ENCODE measurements around the gene LDLRAD4.

LDLRAD4 gene

DNA sequence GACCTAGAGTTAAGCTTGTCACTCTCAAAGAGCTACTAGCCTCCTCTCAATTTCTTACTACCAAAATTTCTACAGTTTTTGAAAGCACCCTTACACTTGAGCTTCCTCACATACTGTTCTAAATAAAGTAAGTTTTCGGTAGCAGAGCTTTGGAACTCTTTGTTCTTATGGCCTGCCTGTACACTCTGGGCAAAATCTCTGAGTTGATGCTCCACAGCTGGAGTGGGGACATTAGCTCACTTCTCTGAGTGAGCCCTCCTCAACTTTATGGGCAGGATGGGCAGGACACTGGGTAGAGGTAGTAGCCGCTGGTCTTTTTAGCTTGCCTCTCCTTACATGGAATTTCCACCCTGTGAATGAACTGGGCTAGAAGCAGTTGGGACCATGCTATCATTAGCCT, 380.0 kb downstream of the LDLRAD4 start:
- Histone ChIP-seq H3K4me1 (ENCODE audit: control extremely low read depth in 1 of 4, control insufficient read depth in 4 of 4, insufficient read depth in 4 of 4, low read length in 3 of 4) (no peaks in the 10 kb centered on the region), H3K27ac (ENCODE audit: insufficient read depth in 1 of 2, low read depth in 1 of 2, low read length in 2 of 2, poor library complexity in 1 of 2, severe bottlenecking in 2 of 2) (no peak overlapping the region), H3K36me3 (ENCODE audit: control insufficient read depth in 4 of 4, insufficient read depth in 4 of 4, low read length in 3 of 4) (peaks cover 0 to 3% (median 0%) of the 10 kb centered on the region in 4 experiments), H3K27me3 (replicated peaks in 2 of 5; ENCODE audit: control insufficient read depth in 4 of 5, insufficient read depth in 5 of 5, low read length in 4 of 5) (no peaks in the 10 kb centered on the region), H3K4me3 (ENCODE audit: control insufficient read depth in 1 of 7, extremely low read depth in 1 of 7, insufficient read depth in 4 of 7, low read depth in 2 of 7, low read length in 6 of 7) (no peak overlapping the region), H3K9me3 (ENCODE audit: control extremely low read depth in 1 of 5, control insufficient read depth in 4 of 5, insufficient read depth in 2 of 5, low read depth in 1 of 5, low read length in 4 of 5) (peaks cover 8 to 40% (median 15%) of the 10 kb centered on the region in 5 experiments)
- POLR2A ChIA-PET, result interaction anchor here (0.7 to 1.6 kb wide), 2 partner anchors 14 to 608 kb away, joined by 3 to 4 read pairs; no protein-coding TSS in a partner anchor
- 100% methylated on average over 1 of the region's 2 CpGs for WGBS (ENCODE audit: insufficient coverage)
- CTCF ChIA-PET, result interaction anchor here (1.3 to 4.0 kb wide), 6 partner anchors 8 to 43 kb away, joined by 4 to 14 read pairs (median 6); no protein-coding TSS in a partner anchor
- no peak for DNase-seq

DNA sequence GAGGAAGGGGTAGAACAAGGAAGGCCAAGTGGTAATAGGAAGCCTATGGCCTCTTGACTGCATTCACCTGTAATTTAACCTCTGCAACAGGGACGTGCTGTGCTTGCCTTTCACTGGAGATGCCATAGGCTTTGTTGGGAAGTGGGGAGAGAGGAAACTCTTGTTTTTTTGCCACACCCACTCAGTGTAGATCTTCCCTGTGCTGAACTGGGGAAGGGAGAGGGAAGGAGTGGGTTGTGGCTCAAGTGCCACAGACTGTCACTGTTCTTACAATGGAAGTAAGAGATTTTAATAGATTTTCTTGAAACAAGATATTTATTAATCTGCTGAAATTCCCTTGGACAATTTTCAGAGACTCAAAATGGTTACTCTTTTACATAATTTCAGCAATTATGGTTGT, 380.5 kb downstream of the LDLRAD4 start:
- Histone ChIP-seq H3K9me3 (ENCODE audit: control extremely low read depth in 1 of 5, control insufficient read depth in 4 of 5, insufficient read depth in 2 of 5, low read depth in 1 of 5, low read length in 4 of 5) (peaks cover 8 to 40% (median 15%) of the 10 kb centered on the region in 5 experiments), H3K4me1 (ENCODE audit: control extremely low read depth in 1 of 4, control insufficient read depth in 4 of 4, insufficient read depth in 4 of 4, low read length in 3 of 4) (no peaks in the 10 kb centered on the region), H3K27me3 (replicated peaks in 2 of 5; ENCODE audit: control insufficient read depth in 4 of 5, insufficient read depth in 5 of 5, low read length in 4 of 5) (no peaks in the 10 kb centered on the region), H3K27ac (ENCODE audit: insufficient read depth in 1 of 2, low read depth in 1 of 2, low read length in 2 of 2, poor library complexity in 1 of 2, severe bottlenecking in 2 of 2) (no peak overlapping the region), H3K4me3 (ENCODE audit: control insufficient read depth in 1 of 7, extremely low read depth in 1 of 7, insufficient read depth in 4 of 7, low read depth in 2 of 7, low read length in 6 of 7) (no peak overlapping the region), H3K36me3 (ENCODE audit: control insufficient read depth in 4 of 4, insufficient read depth in 4 of 4, low read length in 3 of 4) (peaks cover 0 to 3% (median 0%) of the 10 kb centered on the region in 4 experiments)
- no CpG with 5 or more reads among the region's 1 CpG for WGBS (ENCODE audit: insufficient coverage)
- no peak for DNase-seq
- POLR2A ChIA-PET, result interaction anchor here (1.6 to 1.7 kb wide), 2 partner anchors 13 kb away, joined by 4 read pairs; no protein-coding TSS in a partner anchor
- CTCF ChIA-PET, result interaction anchor here (1.4 to 4.0 kb wide), 3 partner anchors 21 to 43 kb away, joined by 5 to 14 read pairs (median 6); no protein-coding TSS in a partner anchor

DNA sequence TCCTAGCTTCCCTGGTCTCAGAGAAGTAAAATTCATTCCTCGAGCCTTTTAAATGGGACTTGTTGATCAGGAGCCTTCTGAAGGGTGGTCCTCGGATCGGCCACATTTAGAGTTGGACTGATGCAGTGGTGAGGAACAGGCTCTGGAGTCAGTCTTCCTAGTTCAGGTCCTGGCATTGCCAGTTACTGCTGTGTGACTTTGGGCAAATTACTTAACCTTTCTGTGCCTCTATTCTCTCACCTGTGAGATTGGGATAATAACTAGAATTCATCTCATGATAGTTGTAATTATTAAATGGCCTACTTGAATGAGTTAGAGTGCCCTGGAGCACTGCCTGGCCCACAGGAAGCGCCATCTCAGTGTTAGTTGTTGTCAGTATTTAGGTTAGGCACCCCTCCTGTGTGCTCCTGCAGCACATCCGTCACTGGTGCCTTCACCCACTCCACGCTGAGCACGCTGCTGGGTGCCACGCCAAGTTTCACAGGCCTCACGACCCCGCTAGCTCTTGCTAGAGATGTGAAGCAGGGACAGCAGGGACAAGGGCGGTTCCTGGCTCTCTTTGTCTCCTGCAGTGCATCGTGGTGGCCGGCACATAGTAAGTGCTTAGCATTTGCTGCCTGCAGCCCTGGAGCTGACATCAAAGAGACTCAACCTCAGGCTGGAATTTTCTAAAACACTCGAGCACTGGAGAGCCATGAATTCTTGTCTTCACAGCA, 384.9 kb downstream of the LDLRAD4 start:
- CTCF ChIA-PET, result interaction anchor here (0.6 to 11.5 kb wide), 5 partner anchors 9 to 542 kb away, joined by 3 to 141 read pairs (median 4); no protein-coding TSS in a partner anchor

DNA sequence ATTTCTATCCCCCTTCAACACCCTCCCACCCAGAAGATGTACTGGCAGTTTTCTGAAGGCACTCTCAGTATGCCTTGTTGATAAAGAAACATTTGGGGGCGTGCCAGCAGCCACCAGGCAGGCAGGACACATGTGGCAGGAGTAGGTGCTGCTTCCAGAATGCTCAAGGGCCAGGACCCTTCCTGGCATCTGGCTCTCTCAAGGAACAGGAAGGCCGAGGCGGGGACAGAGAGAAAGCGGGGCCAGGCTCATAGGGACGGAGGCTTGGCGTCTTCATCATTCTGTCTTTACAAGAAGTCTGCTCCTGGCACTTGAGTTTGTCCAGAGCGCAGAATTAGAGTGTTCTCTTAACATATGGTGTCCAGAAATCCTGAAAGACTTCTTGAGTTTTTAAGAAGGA, 386.2 kb downstream of the LDLRAD4 start:
- Histone ChIP-seq H3K36me3 (ENCODE audit: control insufficient read depth in 4 of 4, insufficient read depth in 4 of 4, low read length in 3 of 4) (peaks cover 0 to 2% (median 0%) of the 10 kb centered on the region in 4 experiments), H3K27ac (ENCODE audit: insufficient read depth in 1 of 2, low read depth in 1 of 2, low read length in 2 of 2, poor library complexity in 1 of 2, severe bottlenecking in 2 of 2) (no peak overlapping the region), H3K27me3 (replicated peaks in 2 of 5; ENCODE audit: control insufficient read depth in 4 of 5, insufficient read depth in 5 of 5, low read length in 4 of 5) (no peaks in the 10 kb centered on the region), H3K9me3 (ENCODE audit: control extremely low read depth in 1 of 5, control insufficient read depth in 4 of 5, insufficient read depth in 2 of 5, low read depth in 1 of 5, low read length in 4 of 5) (no peaks in the 10 kb centered on the region), H3K4me3 (ENCODE audit: control insufficient read depth in 1 of 7, extremely low read depth in 1 of 7, insufficient read depth in 4 of 7, low read depth in 2 of 7, low read length in 6 of 7) (no peak overlapping the region), H3K4me1 (ENCODE audit: control extremely low read depth in 1 of 4, control insufficient read depth in 4 of 4, insufficient read depth in 4 of 4, low read length in 3 of 4) (peaks cover 0 to 14% (median 10%) of the 10 kb centered on the region in 4 experiments)
- WGBS (ENCODE audit: insufficient coverage), result 86% methylated on average over 7 of the region's 7 CpGs
- ChIA-PET CTCF (interaction anchor here (1.2 to 11.5 kb wide), 2 partner anchors 23 to 45 kb away, joined by 5 to 141 read pairs; no protein-coding TSS in a partner anchor), POLR2A (no interaction called here)
- no peak for DNase-seq

More for the DNA sequence above, 384.9 kb downstream of the LDLRAD4 start:
- no peak for DNase-seq
- Histone ChIP-seq H3K27me3 (replicated peaks in 2 of 5; ENCODE audit: control insufficient read depth in 4 of 5, insufficient read depth in 5 of 5, low read length in 4 of 5) (no peaks in the 10 kb centered on the region), H3K36me3 (ENCODE audit: control insufficient read depth in 4 of 4, insufficient read depth in 4 of 4, low read length in 3 of 4) (peaks cover 0 to 3% (median 0%) of the 10 kb centered on the region in 4 experiments), H3K4me1 (ENCODE audit: control extremely low read depth in 1 of 4, control insufficient read depth in 4 of 4, insufficient read depth in 4 of 4, low read length in 3 of 4) (peaks cover 0 to 4% (median under 1%) of the 10 kb centered on the region in 4 experiments), H3K27ac (ENCODE audit: insufficient read depth in 1 of 2, low read depth in 1 of 2, low read length in 2 of 2, poor library complexity in 1 of 2, severe bottlenecking in 2 of 2) (no peak overlapping the region), H3K9me3 (ENCODE audit: control extremely low read depth in 1 of 5, control insufficient read depth in 4 of 5, insufficient read depth in 2 of 5, low read depth in 1 of 5, low read length in 4 of 5) (peaks cover 0 to 8% (median 6%) of the 10 kb centered on the region in 5 experiments), H3K4me3 (ENCODE audit: control insufficient read depth in 1 of 7, extremely low read depth in 1 of 7, insufficient read depth in 4 of 7, low read depth in 2 of 7, low read length in 6 of 7) (no peak overlapping the region)
- POLR2A ChIA-PET, result no interaction called here
- 94% methylated on average over 9 of the region's 14 CpGs for whole genome bisulfite sequencing (ENCODE audit: insufficient coverage)

DNA sequence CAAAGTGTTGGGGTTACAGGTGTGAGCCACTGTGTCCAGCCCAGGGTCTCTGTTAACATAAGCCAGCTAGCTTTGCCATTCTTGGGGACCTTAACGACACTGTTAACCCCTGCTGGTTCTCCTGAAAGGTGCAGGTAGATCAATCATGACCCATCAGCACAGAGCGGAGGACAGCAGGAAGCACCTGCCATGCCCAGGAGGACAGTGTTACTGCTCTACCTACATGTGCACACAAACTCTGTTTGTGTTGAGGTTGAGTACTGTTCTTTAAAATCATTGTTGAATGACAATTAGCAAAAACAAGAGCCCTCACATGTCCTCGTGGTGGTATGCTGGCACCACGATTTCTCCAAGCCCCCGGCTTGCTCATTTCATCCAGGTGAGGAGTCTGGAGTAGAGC, 386.9 kb downstream of the LDLRAD4 start:
- Histone ChIP-seq H3K27me3 (replicated peaks in 2 of 5; ENCODE audit: control insufficient read depth in 4 of 5, insufficient read depth in 5 of 5, low read length in 4 of 5) (no peaks in the 10 kb centered on the region), H3K4me1 (ENCODE audit: control extremely low read depth in 1 of 4, control insufficient read depth in 4 of 4, insufficient read depth in 4 of 4, low read length in 3 of 4) (peaks cover 0 to 16% (median 13%) of the 10 kb centered on the region in 4 experiments), H3K27ac (ENCODE audit: insufficient read depth in 1 of 2, low read depth in 1 of 2, low read length in 2 of 2, poor library complexity in 1 of 2, severe bottlenecking in 2 of 2) (no peak overlapping the region), H3K9me3 (ENCODE audit: control extremely low read depth in 1 of 5, control insufficient read depth in 4 of 5, insufficient read depth in 2 of 5, low read depth in 1 of 5, low read length in 4 of 5) (no peaks in the 10 kb centered on the region), H3K4me3 (ENCODE audit: control insufficient read depth in 1 of 7, extremely low read depth in 1 of 7, insufficient read depth in 4 of 7, low read depth in 2 of 7, low read length in 6 of 7) (no peak overlapping the region), H3K36me3 (ENCODE audit: control insufficient read depth in 4 of 4, insufficient read depth in 4 of 4, low read length in 3 of 4) (peaks cover 0 to 2% (median 0%) of the 10 kb centered on the region in 4 experiments)
- WGBS (ENCODE audit: insufficient coverage), result 100% methylated on average over 4 of the region's 5 CpGs
- no peak for DNase-seq
- CTCF ChIA-PET, result interaction anchor here (1.6 to 11.5 kb wide), 3 partner anchors 8 to 46 kb away, joined by 3 to 141 read pairs (median 8); no protein-coding TSS in a partner anchor
- POLR2A ChIA-PET, result no interaction called here

DNA sequence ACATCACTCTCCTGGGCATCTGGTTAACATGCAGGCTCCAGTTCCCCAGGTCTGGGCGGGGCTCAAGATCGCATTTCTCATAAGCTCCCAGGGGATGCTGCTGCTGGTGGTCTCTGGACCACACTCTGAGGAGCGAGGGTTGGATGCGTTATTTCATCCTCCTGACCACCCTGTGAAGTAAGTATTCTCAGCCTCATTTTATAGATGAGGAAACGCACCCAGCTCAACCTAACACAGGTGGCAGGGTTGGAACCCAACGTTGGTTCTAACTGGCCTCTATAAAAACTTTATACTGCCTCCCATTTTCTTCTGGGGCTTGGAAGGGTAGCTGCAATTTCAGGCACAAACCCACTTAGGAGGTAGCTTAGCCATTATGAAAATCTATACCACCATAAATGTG, 387.3 kb downstream of the LDLRAD4 start:
- no peak overlapping the region for H3K27ac ChIP-seq (ENCODE audit: insufficient read depth in 1 of 2, low read depth in 1 of 2, low read length in 2 of 2, poor library complexity in 1 of 2, severe bottlenecking in 2 of 2)
- H3K36me3 ChIP-seq (ENCODE audit: control insufficient read depth in 4 of 4, insufficient read depth in 4 of 4, low read length in 3 of 4), result no peaks in the 10 kb centered on the region
- H3K4me1 ChIP-seq (ENCODE audit: control extremely low read depth in 1 of 4, control insufficient read depth in 4 of 4, insufficient read depth in 4 of 4, low read length in 3 of 4), result peaks cover 0 to 20% (median 17%) of the 10 kb centered on the region in 4 experiments
- ChIA-PET POLR2A (no interaction called here), CTCF (interaction anchor here (1.6 to 11.5 kb wide), 3 partner anchors 8 to 46 kb away, joined by 3 to 141 read pairs (median 8); no protein-coding TSS in a partner anchor)
- H3K9me3 ChIP-seq (ENCODE audit: control extremely low read depth in 1 of 5, control insufficient read depth in 4 of 5, insufficient read depth in 2 of 5, low read depth in 1 of 5, low read length in 4 of 5), result no peaks in the 10 kb centered on the region
- H3K4me3 ChIP-seq (ENCODE audit: control insufficient read depth in 1 of 7, extremely low read depth in 1 of 7, insufficient read depth in 4 of 7, low read depth in 2 of 7, low read length in 6 of 7), result no peak overlapping the region
- 98% methylated on average over 5 of the region's 6 CpGs for WGBS (ENCODE audit: insufficient coverage)
- H3K27me3 ChIP-seq (replicated peaks in 2 of 5; ENCODE audit: control insufficient read depth in 4 of 5, insufficient read depth in 5 of 5, low read length in 4 of 5), result no peaks in the 10 kb centered on the region
- DNase-seq, result no peak
